SK-N-SH treated with all-trans-retinoic acid at 6 μM for 48 hours (cell line): ENCODE results near the gene STIP1.

ENCODE experiments used
- PATZ1 ChIP-seq: fragments of 250-450 bp; sonication (Bioruptor Pico); IDR thresholded peaks from 2 replicates; pipeline ENCODE4 v1.8.0; 2020; ENCODE audit warnings: mild to moderate bottlenecking, moderate library complexity, borderline replicate concordance
- ZC3H10 ChIP-seq: fragments of 250-450 bp; sonication (Bioruptor Pico); IDR thresholded peaks from 2 replicates; pipeline ENCODE4 v1.5.1; 2021; ENCODE audit warnings: mild to moderate bottlenecking, moderate library complexity

DNA sequence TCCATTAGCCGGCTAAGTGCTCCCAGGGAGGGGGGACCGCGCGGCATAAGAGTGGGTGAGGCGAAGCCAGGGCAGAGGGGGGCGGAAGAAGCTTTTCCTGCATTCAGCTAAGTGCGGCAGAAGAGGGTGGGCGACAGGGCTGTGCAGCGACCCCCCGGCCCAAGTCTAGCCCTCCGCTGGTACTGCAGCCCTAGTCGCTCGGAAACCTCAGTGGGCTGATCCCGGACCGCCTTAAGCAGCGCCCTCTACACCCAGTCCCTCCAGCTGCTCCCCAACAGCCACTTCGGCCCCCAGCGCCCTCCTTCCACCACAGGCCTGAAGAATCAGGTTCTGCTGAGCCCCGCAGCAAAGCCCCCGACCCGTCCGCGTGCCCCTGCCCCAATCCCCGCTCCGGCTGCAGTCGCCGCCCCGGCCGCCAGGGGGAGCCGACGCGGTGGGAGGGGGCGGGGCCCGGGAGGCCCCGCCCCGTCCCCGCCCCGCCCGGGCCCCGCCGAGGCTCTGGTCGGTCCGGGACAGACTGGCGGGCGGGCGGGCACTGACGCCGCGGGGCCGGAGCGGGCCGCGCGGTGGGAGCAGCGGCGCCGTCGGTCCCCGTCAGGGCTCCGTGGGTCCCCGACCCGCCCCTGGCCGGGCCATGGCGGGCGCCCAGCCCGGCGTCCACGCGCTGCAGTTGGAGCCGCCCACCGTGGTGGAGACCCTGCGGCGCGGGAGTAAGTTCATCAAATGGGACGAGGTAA is 65.2 kb downstream of the STIP1 start, which contains the start of gene PLCB3:
- TF ChIP-seq PATZ1 (CRISPR knock-in tag) (no peak), ZC3H10 (CRISPR knock-in tag) (no peak)
